K562 (cell line): ENCODE measurements around the gene SFSWAP. TPM values are rescaled to one million over a fixed set of nuclear protein-coding genes. Genes with fewer than 3 reads are reported as not detected.
A peak's percentile ranks its signal among the peaks of the same experiment; 100 is the strongest.

Experiments
- ATAC-seq: fragments of 200-7000 bp; cut with Tn5 transposase; 3 replicates; pipeline ENCODE4 v1.9.1; 2020; ENCODE audit warnings: moderate library complexity
- BruUV-seq: library from RNA; stranded (reverse); fragments of 400-500 nt; replicated peaks from 2 replicates; lab custom pipeline; 2021; lab: Mats Ljungman, UMichigan
- CTCF ChIA-PET: fragments of 300-600 bp; formaldehyde crosslinking; extraction: SDS; loops from one replicate; lab custom pipeline; 2021; ENCODE audit warnings: low intra/inter-chr PET ratio; lab: Yijun Ruan, JAX
- POLR2A ChIA-PET: fragments of 300-600, 350-650 bp; sonication (Branson Sonifier 250); formaldehyde crosslinking; extraction: SDS; loops from one replicate; lab custom pipeline; 2021; ENCODE audit warnings: antibody characterized with exemption, inconsistent platforms; lab: Yijun Ruan, JAX
- DNase-seq, 4 experiments: peaks; one replicate each; pipeline versions ENCODE4 v3.0.0 to v3.0.0-alpha.2; 2011 to 2018; ENCODE audit warnings: low spot score in 3 of 4, mixed read lengths in 3 of 4; ENCODE audit errors: extremely low read depth in 1 of 4
- FAIRE-seq: peaks from 2 replicates; lab custom pipeline; 2011; peaks lifted over from hg19 to GRCh38; lab: Jason Lieb, UNC
- H2AFZ ChIP-seq: 2 replicates; pipeline ENCODE4 v1.6.0; 2011; ENCODE audit warnings: low read depth, low read length, control low read depth, inconsistent platforms
- H3K27ac ChIP-seq: fragments of 200-600 bp; 3 replicates; pipeline ENCODE4 v1.8.0; 2011; ENCODE audit warnings: low read depth, mild to moderate bottlenecking, control low read depth, inconsistent platforms, low read length, moderate library complexity, mixed read lengths; ENCODE audit errors: extremely low read depth
- H3K27me3 ChIP-seq, 2 experiments: fragments of 300-600 bp in 1 of 2; 2 replicates in 1 of 2; 3 replicates in 1 of 2; pipeline versions ENCODE4 v1.6.0 to v1.8.0; 2011; ENCODE audit warnings: inconsistent platforms in 2 of 2, low read length in 2 of 2, mild to moderate bottlenecking in 1 of 2, mixed read lengths in 1 of 2, moderate library complexity in 1 of 2; ENCODE audit not compliant: control insufficient read depth in 2 of 2, insufficient read depth in 2 of 2
- H3K36me3 ChIP-seq: fragments of 300-600 bp; 3 replicates; pipeline ENCODE4 v1.8.0; 2011; ENCODE audit warnings: mild to moderate bottlenecking, low read length, inconsistent platforms; ENCODE audit not compliant: control insufficient read depth, insufficient read depth
- H3K4me1 ChIP-seq, 2 experiments: fragments of 200-600 bp in 1 of 2; replicated peaks in 1 of 2; 2 replicates in 1 of 2; 3 replicates in 1 of 2; pipeline versions ENCODE4 v1.5.1 to v1.8.0; 2011; ENCODE audit warnings: inconsistent platforms in 2 of 2, low read length in 2 of 2, mild to moderate bottlenecking in 1 of 2, mixed read lengths in 1 of 2, moderate library complexity in 1 of 2; ENCODE audit not compliant: control insufficient read depth in 2 of 2, insufficient read depth in 2 of 2
- H3K4me2 ChIP-seq: 2 replicates; pipeline ENCODE4 v1.6.1; 2011; ENCODE audit warnings: low read length, control low read depth, inconsistent platforms, mixed read lengths; ENCODE audit not compliant: insufficient read depth
- H3K4me3 ChIP-seq: fragments of 200-600 bp; sonication (generic), shearing (Covaris generic); 2 replicates; pipeline ENCODE4 v1.5.1; 2016; ENCODE audit warnings: control low read depth, inconsistent platforms
- H3K79me2 ChIP-seq: fragments of 200-600 bp; 3 replicates; pipeline ENCODE4 v1.8.0; 2011; ENCODE audit warnings: low read length, inconsistent platforms; ENCODE audit not compliant: control insufficient read depth, insufficient read depth
- H3K9ac ChIP-seq, 2 experiments: 2 replicates each; pipeline versions ENCODE4 v1.6.0 to v1.6.1; 2011; ENCODE audit warnings: low read depth in 2 of 2, low read length in 2 of 2, control low read depth in 1 of 2, inconsistent platforms in 1 of 2, mild to moderate bottlenecking in 1 of 2, mixed read lengths in 1 of 2; ENCODE audit not compliant: insufficient read depth in 1 of 2
- H3K9me1 ChIP-seq: one replicate; pipeline ENCODE4 v1.6.0; 2011; ENCODE audit warnings: inconsistent platforms, mild to moderate bottlenecking, low read length, moderate library complexity; ENCODE audit not compliant: control insufficient read depth, insufficient read depth
- H3K9me3 ChIP-seq: replicated peaks from 2 replicates; pipeline ENCODE4 v1.5.1; 2011; ENCODE audit warnings: low read depth, low read length, inconsistent platforms; ENCODE audit not compliant: control insufficient read depth, insufficient read depth
- H4K20me1 ChIP-seq: replicated peaks from 2 replicates; pipeline ENCODE4 v1.6.1; 2011; ENCODE audit warnings: low read length, inconsistent platforms, mixed read lengths; ENCODE audit not compliant: control insufficient read depth, insufficient read depth
- ATF1 ChIP-seq, 2 experiments: fragments of 450-650 bp in 1 of 2; IDR thresholded peaks; 2 replicates each; pipeline ENCODE4 v1.6.1; 2016; ENCODE audit warnings: missing compliant biosample characterization in 1 of 2, missing genetic modification characterization in 1 of 2
- ERF ChIP-seq: fragments of 450-650 bp; formaldehyde crosslinking; IDR thresholded peaks from 2 replicates; pipeline ENCODE4 v1.4.0; 2020; ENCODE audit warnings: mild to moderate bottlenecking, mixed read lengths
- HMBOX1 ChIP-seq: sonication (generic); IDR thresholded peaks from 2 replicates; pipeline ENCODE4 v1.6.1; 2016
- NFE2 ChIP-seq: IDR thresholded peaks from 2 replicates; pipeline ENCODE4 v1.6.1; 2014; ENCODE audit warnings: antibody characterized with exemption, low read depth
- NONO ChIP-seq, 2 experiments: fragments of 200-400 bp in 1 of 2; fragments of 450-650 bp in 1 of 2; formaldehyde crosslinking in 1 of 2; IDR thresholded peaks; 2 replicates each; pipeline ENCODE4 v1.6.1; 2017; ENCODE audit warnings: low read depth in 2 of 2, mild to moderate bottlenecking in 2 of 2, moderate library complexity in 2 of 2, low read length in 1 of 2
- RBM39 ChIP-seq: fragments of 200-400 bp; formaldehyde crosslinking; optimal IDR thresholded peaks from 2 replicates; pipeline ENCODE3; 2018; ENCODE audit warnings: low read depth, low read length
- RNF2 ChIP-seq: sonication (generic); IDR thresholded peaks from 2 replicates; pipeline ENCODE4 v1.6.1; 2016
- WGBS: fragments of 100-300 bp; shearing (Covaris generic); methylation state at CpG from one replicate; pipeline ENCODE4 v1.1.6; 2016; ENCODE audit warnings: low coverage, mixed read lengths; ENCODE audit not compliant: insufficient coverage; ENCODE audit errors: missing lambda C conversion rate; 5-methylcytosine and 5-hydroxymethylcytosine counted together
- in situ Hi-C: fragments of 300-500 bp; cut with MboI; formaldehyde crosslinking; loops from 4 replicates; pipeline ENCODE4 v1.15.0; 2018; ENCODE audit warnings: inconsistent platforms, mixed read lengths
- intact Hi-C: fragments of 100-400 bp; cut with micrococcal nuclease; formaldehyde crosslinking; loops from 2 replicates; pipeline ENCODE4 v1.14.2; 2022
- polyA plus RNA-seq, 8 experiments: library from polyadenylated mRNA; depleted of rRNA in 4 of 8; stranded (reverse) in 5 of 8; unstranded in 3 of 8; fragments of >200 nt; fragmentation: Nextera tagmentation in 2 of 8; fragmentation: Illumina TruSeq in 1 of 8; extraction: Ambion mirVana in 2 of 8; extraction: Trizol in 1 of 8; gene quantifications; 2 replicates each; pipeline versions ENCODE4 v1.2.1 to v1.2.3, GENCODE V29; 2011 to 2014; ENCODE audit warnings: inconsistent platforms in 1 of 8, missing spikeins in 1 of 8
- total RNA-seq, 7 experiments: library from RNA; depleted of rRNA in 6 of 7; stranded (reverse); fragments of >200 nt in 6 of 7; fragmentation: Illumina TruSeq in 2 of 7; extraction: Trizol in 2 of 7; gene quantifications; 2 replicates each; pipeline versions ENCODE4 v1.2.1 to v1.2.3, GENCODE V29; 2011 to 2021; ENCODE audit warnings: low replicate concordance in 1 of 7
- TF ChIP-seq, protein P1 (sequence below): fragments of 450-650 bp; IDR thresholded peaks from 2 replicates; pipeline ENCODE4 v1.6.1; 2016
- TF ChIP-seq, protein P2 (sequence below): fragments of 250-450 bp; sonication (Bioruptor Pico); IDR thresholded peaks from 2 replicates; pipeline ENCODE4 v1.5.0; 2020; ENCODE audit warnings: mild to moderate bottlenecking

The SFSWAP gene
- total and polyA plus RNA-seq, 9 of the 15 experiments (the other 6 are each of a cell fraction or from before 2014, with no cell fraction given) = 2.4 to 60.4 (median 32.6) TPM

DNA sequence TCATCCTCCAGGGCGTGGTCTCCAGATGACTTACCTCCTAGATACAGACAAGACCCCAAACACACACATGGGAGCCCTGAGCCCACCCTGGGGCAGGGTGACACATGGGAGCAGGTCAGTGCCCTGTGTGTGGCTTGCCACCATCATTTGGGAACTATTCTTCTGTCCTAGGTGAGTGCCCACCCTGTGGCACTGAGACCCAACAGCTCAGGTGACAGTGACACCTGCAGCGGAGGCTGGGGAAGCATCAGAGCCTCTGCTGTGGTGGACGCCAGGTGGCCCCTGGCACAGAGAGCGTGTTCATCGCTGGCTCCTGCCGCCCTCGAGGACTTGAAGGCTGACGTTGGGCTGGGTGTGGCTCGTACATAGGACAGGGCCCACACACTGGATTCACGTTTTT is 23.0 kb downstream of the SFSWAP start:
- in situ Hi-C loops (no loop called here), intact Hi-C loops (no loop called here)
- no TSS peak for BruUV-seq
- no peak overlapping the region for H3K27ac ChIP-seq
- H3K4me3 ChIP-seq = no peak overlapping the region
- TF ChIP-seq RBM39 (no peak), RNF2 (no peak), HMBOX1 (no peak), ERF (CRISPR knock-in tag) (no peak), NFE2 (no peak), NONO (IDR thresholded peaks at IDR 0.05; ENCODE audit: low read depth in 2 of 2, low read length in 1 of 2) (no peak), ATF1 (CRISPR knock-in tag; IDR thresholded peaks at IDR 0.05) (no peak), ATF1 (tag; IDR thresholded peaks at IDR 0.05) (no peak)
- TF ChIP-seq, protein P1, sequence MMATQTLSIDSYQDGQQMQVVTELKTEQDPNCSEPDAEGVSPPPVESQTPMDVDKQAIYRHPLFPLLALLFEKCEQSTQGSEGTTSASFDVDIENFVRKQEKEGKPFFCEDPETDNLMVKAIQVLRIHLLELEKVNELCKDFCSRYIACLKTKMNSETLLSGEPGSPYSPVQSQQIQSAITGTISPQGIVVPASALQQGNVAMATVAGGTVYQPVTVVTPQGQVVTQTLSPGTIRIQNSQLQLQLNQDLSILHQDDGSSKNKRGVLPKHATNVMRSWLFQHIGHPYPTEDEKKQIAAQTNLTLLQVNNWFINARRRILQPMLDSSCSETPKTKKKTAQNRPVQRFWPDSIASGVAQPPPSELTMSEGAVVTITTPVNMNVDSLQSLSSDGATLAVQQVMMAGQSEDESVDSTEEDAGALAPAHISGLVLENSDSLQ = no peak
- TF ChIP-seq, protein P2, sequence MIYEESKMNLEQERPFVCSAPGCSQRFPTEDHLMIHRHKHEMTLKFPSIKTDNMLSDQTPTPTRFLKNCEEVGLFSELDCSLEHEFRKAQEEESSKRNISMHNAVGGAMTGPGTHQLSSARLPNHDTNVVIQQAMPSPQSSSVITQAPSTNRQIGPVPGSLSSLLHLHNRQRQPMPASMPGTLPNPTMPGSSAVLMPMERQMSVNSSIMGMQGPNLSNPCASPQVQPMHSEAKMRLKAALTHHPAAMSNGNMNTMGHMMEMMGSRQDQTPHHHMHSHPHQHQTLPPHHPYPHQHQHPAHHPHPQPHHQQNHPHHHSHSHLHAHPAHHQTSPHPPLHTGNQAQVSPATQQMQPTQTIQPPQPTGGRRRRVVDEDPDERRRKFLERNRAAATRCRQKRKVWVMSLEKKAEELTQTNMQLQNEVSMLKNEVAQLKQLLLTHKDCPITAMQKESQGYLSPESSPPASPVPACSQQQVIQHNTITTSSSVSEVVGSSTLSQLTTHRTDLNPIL (CRISPR knock-in tag) = no peak
- TF ChIP-seq, all 486 proteins: peak for 0
- CTCF ChIA-PET = no interaction called here
- POLR2A ChIA-PET = no interaction called here
- H3K4me1 ChIP-seq = peaks cover 0 to 3% of the 10 kb centered on the region in 2 experiments; a peak in 1 of 5 replicates
- no peak overlapping the region for H2AFZ ChIP-seq
- no peak for FAIRE-seq
- H3K36me3 ChIP-seq = peaks cover 93% of the 10 kb centered on the region
- H3K27me3 ChIP-seq = no peaks in the 10 kb centered on the region
- no peak for DNase-seq
- H3K9me1 ChIP-seq = no peaks in the 10 kb centered on the region
- no peaks in the 10 kb centered on the region for H4K20me1 ChIP-seq
- H3K79me2 ChIP-seq = no peaks in the 10 kb centered on the region; the same call in 2 of the 3 replicates
- H3K9me3 ChIP-seq = no peaks in the 10 kb centered on the region
- no peak for ATAC-seq
- 95% methylated on average over 10 of the region's 10 CpGs for WGBS
- H3K4me2 ChIP-seq = no peak overlapping the region
- H3K9ac ChIP-seq = peak overlapping the region in 1 of 2 experiments; percentile 40; a peak in 1 of 4 replicates
